ENCODE measurements around the gene NLRP13.

NLRP13 gene

GRCh38 chr19:55866521-55866920, 65.6 kb downstream of the NLRP13 start:
- DNase-seq (ENCODE audit: low read depth) = no peak
- no peak overlapping the region for H3K4me3 ChIP-seq (ENCODE audit: low read length)
- TF ChIP-seq, protein P1, sequence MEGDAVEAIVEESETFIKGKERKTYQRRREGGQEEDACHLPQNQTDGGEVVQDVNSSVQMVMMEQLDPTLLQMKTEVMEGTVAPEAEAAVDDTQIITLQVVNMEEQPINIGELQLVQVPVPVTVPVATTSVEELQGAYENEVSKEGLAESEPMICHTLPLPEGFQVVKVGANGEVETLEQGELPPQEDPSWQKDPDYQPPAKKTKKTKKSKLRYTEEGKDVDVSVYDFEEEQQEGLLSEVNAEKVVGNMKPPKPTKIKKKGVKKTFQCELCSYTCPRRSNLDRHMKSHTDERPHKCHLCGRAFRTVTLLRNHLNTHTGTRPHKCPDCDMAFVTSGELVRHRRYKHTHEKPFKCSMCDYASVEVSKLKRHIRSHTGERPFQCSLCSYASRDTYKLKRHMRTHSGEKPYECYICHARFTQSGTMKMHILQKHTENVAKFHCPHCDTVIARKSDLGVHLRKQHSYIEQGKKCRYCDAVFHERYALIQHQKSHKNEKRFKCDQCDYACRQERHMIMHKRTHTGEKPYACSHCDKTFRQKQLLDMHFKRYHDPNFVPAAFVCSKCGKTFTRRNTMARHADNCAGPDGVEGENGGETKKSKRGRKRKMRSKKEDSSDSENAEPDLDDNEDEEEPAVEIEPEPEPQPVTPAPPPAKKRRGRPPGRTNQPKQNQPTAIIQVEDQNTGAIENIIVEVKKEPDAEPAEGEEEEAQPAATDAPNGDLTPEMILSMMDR (conservative IDR thresholded peaks at IDR 0.05; ENCODE audit: low read depth, low read length) = no peak

GRCh38 chr19:55858969-55859368, 73.2 kb downstream of the NLRP13 start:
- no peak overlapping the region for H3K4me3 ChIP-seq (ENCODE audit: low read length)
- no peak for DNase-seq (ENCODE audit: low read depth)
- TF ChIP-seq, protein P1 (conservative IDR thresholded peaks at IDR 0.05; ENCODE audit: low read depth, low read length) = no peak

DNA sequence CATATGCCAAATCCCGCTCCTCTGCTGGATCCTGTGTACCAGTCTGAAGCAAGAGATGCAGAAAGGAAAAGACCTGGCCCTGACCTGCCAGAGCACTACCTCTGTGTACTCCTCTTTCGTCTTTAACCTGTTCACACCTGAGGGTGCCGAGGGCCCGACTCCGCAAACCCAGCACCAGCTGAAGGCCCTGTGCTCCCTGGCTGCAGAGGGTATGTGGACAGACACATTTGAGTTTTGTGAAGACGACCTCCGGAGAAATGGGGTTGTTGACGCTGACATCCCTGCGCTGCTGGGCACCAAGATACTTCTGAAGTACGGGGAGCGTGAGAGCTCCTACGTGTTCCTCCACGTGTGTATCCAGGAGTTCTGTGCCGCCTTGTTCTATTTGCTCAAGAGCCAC, 73.7 kb downstream of the NLRP13 start:
- DNase-seq (ENCODE audit: low read depth) = no peak
- no peak overlapping the region for H3K4me3 ChIP-seq (ENCODE audit: low read length)
- TF ChIP-seq, protein P1 (conservative IDR thresholded peaks at IDR 0.05; ENCODE audit: low read depth, low read length) = no peak

DNA sequence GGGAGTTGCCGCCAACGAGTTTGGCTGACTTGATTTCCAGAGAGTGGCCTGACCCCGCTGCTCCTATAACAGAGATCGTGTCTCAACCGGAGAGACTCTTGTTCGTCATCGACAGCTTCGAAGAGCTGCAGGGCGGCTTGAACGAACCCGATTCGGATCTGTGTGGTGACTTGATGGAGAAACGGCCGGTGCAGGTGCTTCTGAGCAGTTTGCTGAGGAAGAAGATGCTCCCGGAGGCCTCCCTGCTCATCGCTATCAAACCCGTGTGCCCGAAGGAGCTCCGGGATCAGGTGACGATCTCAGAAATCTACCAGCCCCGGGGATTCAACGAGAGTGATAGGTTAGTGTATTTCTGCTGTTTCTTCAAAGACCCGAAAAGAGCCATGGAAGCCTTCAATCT, 74.2 kb downstream of the NLRP13 start:
- TF ChIP-seq, protein P1 (conservative IDR thresholded peaks at IDR 0.05; ENCODE audit: low read depth, low read length) = no peak
- H3K4me3 ChIP-seq (ENCODE audit: low read length) = no peak overlapping the region
- DNase-seq (ENCODE audit: low read depth) = no peak

DNA sequence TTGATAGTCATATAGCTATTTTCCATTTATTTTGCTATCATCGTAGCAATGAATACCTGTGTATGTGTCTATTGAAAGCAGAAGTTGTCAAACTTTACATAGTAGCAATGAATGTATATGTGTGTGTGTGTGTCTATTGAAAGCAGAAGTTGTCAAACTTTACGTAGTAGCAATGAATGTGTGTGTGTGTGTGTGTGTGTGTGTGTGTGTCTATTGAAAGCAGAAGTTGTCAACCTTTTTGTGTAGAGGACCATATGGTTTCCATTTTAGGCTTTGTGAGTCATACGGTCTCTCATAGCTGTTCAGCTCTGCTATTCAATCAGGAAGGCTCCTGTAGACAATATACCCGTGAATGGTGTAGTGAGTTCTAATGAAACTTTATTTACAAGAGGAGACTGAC, 75.0 kb downstream of the NLRP13 start:
- DNase-seq (ENCODE audit: low read depth) = no peak
- no peak overlapping the region for H3K4me3 ChIP-seq (ENCODE audit: low read length)
- TF ChIP-seq, protein P1 (conservative IDR thresholded peaks at IDR 0.05; ENCODE audit: low read depth, low read length) = no peak

- TF ChIP-seq, protein P1 (conservative IDR thresholded peaks at IDR 0.05; ENCODE audit: low read depth, low read length) = no peak
- no peak for DNase-seq (ENCODE audit: low read depth)
Measured at GRCh38 chr19:55855160-55855559, 77.0 kb downstream of the NLRP13 start.

More at GRCh38 chr19:55855160-55855559, 77.0 kb downstream of the NLRP13 start:
- H3K4me3 ChIP-seq (ENCODE audit: low read length) = no peak overlapping the region
